GM23248 (cell line): ENCODE results near the gene SEMA4D.

Source experiments
- EZH2 ChIP-seq: fragments of 200-600 bp; sonication (generic); IDR thresholded peaks from 2 replicates; pipeline ENCODE4 v1.6.1; 2018; ENCODE audit warnings: antibody characterized with exemption, mild to moderate bottlenecking; ENCODE audit not compliant: insufficient read depth, poor library complexity, severe bottlenecking
- EZH2phosphoT487 ChIP-seq: fragments of 200-600 bp; sonication (generic); IDR thresholded peaks from 2 replicates; pipeline ENCODE4 v1.6.1; 2018; ENCODE audit warnings: antibody characterized with exemption, moderate library complexity, mild to moderate bottlenecking, low read depth; ENCODE audit not compliant: insufficient read depth

GRCh38 chr9:89395931-89396710 lies 101.8 kb downstream of the SEMA4D start:
- TF ChIP-seq EZH2: no peak
- no peak for TF ChIP-seq EZH2phosphoT487
